EL (cell line): ENCODE measurements around the gene CIB2.
A peak's percentile ranks its signal among the peaks of the same experiment; 100 is the strongest.

Source experiments
- DNase-seq: peaks from one replicate; pipeline ENCODE4 v3.0.0-alpha.2; 2016

The CIB2 gene

GRCh38 chr15:78105476-78106241 lies 25.6 kb downstream of the CIB2 start:
- DNase-seq = peak; percentile 25

GRCh38 chr15:78104566-78105475 lies 26.4 kb downstream of the CIB2 start:
- DNase-seq = no peak

- DNase-seq = no peak
Observed at GRCh38 chr15:78104119-78104479, 27.1 kb downstream of the CIB2 start.

- DNase-seq = no peak
Observed at GRCh38 chr15:78103406-78104118, 27.7 kb downstream of the CIB2 start.

GRCh38 chr15:78102741-78103140 lies 28.5 kb downstream of the CIB2 start:
- no peak for DNase-seq

GRCh38 chr15:78102211-78102610 lies 29.0 kb downstream of the CIB2 start:
- DNase-seq = no peak

- DNase-seq = no peak
Observed at GRCh38 chr15:78101423-78102105, 29.7 kb downstream of the CIB2 start.

- DNase-seq = no peak
Observed at GRCh38 chr15:78100886-78101285, 30.4 kb downstream of the CIB2 start.

GRCh38 chr15:78098131-78098755 lies 33.0 kb downstream of the CIB2 start:
- DNase-seq = no peak

GRCh38 chr15:78097667-78098066 lies 33.6 kb downstream of the CIB2 start:
- no peak for DNase-seq

- DNase-seq = peak; percentile 68
Observed at GRCh38 chr15:78093242-78094020, 37.8 kb downstream of the CIB2 start.

- no peak for DNase-seq
Observed at GRCh38 chr15:78092261-78093041, 38.8 kb downstream of the CIB2 start, which contains the start of gene SH2D7. Gene SH2D7 (plus strand): TSS chr15:78092561. CDS start chr15:78092585, 24 bp downstream.

GRCh38 chr15:78090422-78091063 lies 40.7 kb downstream of the CIB2 start:
- DNase-seq = no peak

GRCh38 chr15:78088773-78089080 lies 42.5 kb downstream of the CIB2 start:
- DNase-seq = no peak

GRCh38 chr15:78087951-78088772 lies 43.1 kb downstream of the CIB2 start:
- no peak for DNase-seq

GRCh38 chr15:78085928-78086327 lies 45.3 kb downstream of the CIB2 start:
- peak; percentile 45 for DNase-seq

- DNase-seq = no peak
Observed at GRCh38 chr15:78084449-78084750, 46.8 kb downstream of the CIB2 start.

GRCh38 chr15:78083687-78084448 lies 47.4 kb downstream of the CIB2 start:
- DNase-seq = no peak

GRCh38 chr15:78083186-78083585 lies 48.1 kb downstream of the CIB2 start:
- DNase-seq = no peak
